GM12878 (cell line): ENCODE data around the gene MED13L. TPM values are rescaled to one million over a fixed set of nuclear protein-coding genes. Genes with fewer than 3 reads are reported as not detected.

Source experiments
- ATAC-seq: fragments of 200-7000 bp; cut with Tn5 transposase; 3 replicates; pipeline ENCODE4 v1.9.1; 2020; ENCODE audit warnings: mild to moderate bottlenecking, moderate library complexity
- BruUV-seq: library from RNA; stranded (reverse); fragments of 400-500 nt; replicated peaks from 2 replicates; lab custom pipeline; 2021; lab: Mats Ljungman, UMichigan
- CTCF ChIA-PET: fragments of 300-600 bp; sonication (Branson Sonifier 250); formaldehyde crosslinking; extraction: SDS; loops from one replicate; lab custom pipeline; 2021; ENCODE audit warnings: inconsistent platforms; lab: Yijun Ruan, JAX
- POLR2A ChIA-PET: fragments of 350-600 bp; formaldehyde crosslinking; extraction: SDS; loops from one replicate; lab custom pipeline; 2021; ENCODE audit warnings: inconsistent platforms; lab: Charles Lee
- RAD21 ChIA-PET: fragments of 300-600 bp; sonication (Branson Sonifier 250); formaldehyde crosslinking; loops from one replicate; lab custom pipeline; 2023; ENCODE audit warnings: antibody characterized with exemption; ENCODE audit not compliant: unreplicated experiment; lab: Charles Lee
- SMC1A ChIA-PET: fragments of 300-600 bp; sonication (Branson Sonifier 250); formaldehyde crosslinking; loops from one replicate; lab custom pipeline; 2023; ENCODE audit not compliant: unreplicated experiment, uncharacterized antibody; lab: Charles Lee
- DNase-seq: peaks from one replicate; pipeline ENCODE4 v3.0.0-alpha.2; 2011; ENCODE audit warnings: low read depth, low spot score
- FAIRE-seq: peaks from 3 replicates; lab custom pipeline; 2011; peaks lifted over from hg19 to GRCh38; lab: Jason Lieb, UNC
- H2AFZ ChIP-seq: 2 replicates; pipeline ENCODE4 v1.6.0; 2011; ENCODE audit warnings: low read depth, low read length, control low read depth; ENCODE audit not compliant: control insufficient read depth
- H3K27ac ChIP-seq: 2 replicates; pipeline ENCODE4 v1.5.1; 2011; ENCODE audit warnings: control low read depth; ENCODE audit not compliant: control insufficient read depth, insufficient read depth
- H3K27me3 ChIP-seq, 2 experiments: replicated peaks in 1 of 2; 2 replicates each; pipeline versions ENCODE4 v1.6.0 to v1.6.1; 2011; ENCODE audit warnings: low read length in 1 of 2; ENCODE audit not compliant: control insufficient read depth in 2 of 2, insufficient read depth in 2 of 2
- H3K36me3 ChIP-seq, 2 experiments: 2 replicates each; pipeline ENCODE4 v1.5.1; 2011; ENCODE audit warnings: low read length in 1 of 2; ENCODE audit not compliant: control insufficient read depth in 2 of 2, insufficient read depth in 2 of 2
- H3K4me1 ChIP-seq: 2 replicates; pipeline ENCODE4 v1.6.1; 2011; ENCODE audit warnings: mild to moderate bottlenecking, low read length, moderate library complexity, mixed read lengths; ENCODE audit not compliant: control insufficient read depth, insufficient read depth
- H3K4me2 ChIP-seq: 2 replicates; pipeline ENCODE4 v1.6.0; 2011; ENCODE audit warnings: control low read depth; ENCODE audit not compliant: control insufficient read depth, insufficient read depth
- H3K4me3 ChIP-seq: fragments of 200-600 bp; sonication (generic); 2 replicates; pipeline ENCODE4 v1.5.1; 2016
- H3K79me2 ChIP-seq: 2 replicates; pipeline ENCODE4 v1.6.0; 2011; ENCODE audit warnings: low read length; ENCODE audit not compliant: control insufficient read depth, insufficient read depth
- H3K9ac ChIP-seq: 2 replicates; pipeline ENCODE4 v1.8.0; 2011; ENCODE audit warnings: low read length, control low read depth, mixed read lengths; ENCODE audit not compliant: control insufficient read depth, insufficient read depth
- H3K9me3 ChIP-seq: replicated peaks from 3 replicates; pipeline ENCODE4 v1.5.1; 2011; ENCODE audit warnings: mild to moderate bottlenecking, low read length; ENCODE audit not compliant: control insufficient read depth, insufficient read depth
- H4K20me1 ChIP-seq: 2 replicates; pipeline ENCODE4 v1.6.0; 2011; ENCODE audit not compliant: control insufficient read depth, insufficient read depth
- FOS ChIP-seq: IDR thresholded peaks from 3 replicates; pipeline ENCODE4 v1.6.1; 2011; ENCODE audit warnings: borderline replicate concordance; ENCODE audit not compliant: insufficient read length; ENCODE audit errors: extremely low read depth
- FOXM1 ChIP-seq: IDR thresholded peaks from 2 replicates; pipeline ENCODE4 v1.6.1; 2012; ENCODE audit warnings: low read depth, mild to moderate bottlenecking, inconsistent platforms, low read length, moderate library complexity
- HSF1 ChIP-seq: fragments of 150-350 bp; IDR thresholded peaks from 2 replicates; pipeline ENCODE4 v1.6.1; 2014; ENCODE audit warnings: mild to moderate bottlenecking, low read depth, low read length
- JUNB ChIP-seq: IDR thresholded peaks from 2 replicates; pipeline ENCODE4 v1.6.1; 2016; ENCODE audit warnings: antibody characterized with exemption, mild to moderate bottlenecking
- KDM1A ChIP-seq: fragments of 200-600 bp; sonication (generic); IDR thresholded peaks from 2 replicates; pipeline ENCODE4 v1.6.1; 2016; ENCODE audit warnings: borderline replicate concordance
- POLR2AphosphoS5 ChIP-seq: IDR thresholded peaks from 2 replicates; pipeline ENCODE4 v1.6.1; 2011; ENCODE audit warnings: mild to moderate bottlenecking, low read length, inconsistent platforms
- POU2F2 ChIP-seq: IDR thresholded peaks from 3 replicates; pipeline ENCODE4 v1.6.1; 2011; ENCODE audit warnings: low read depth, mild to moderate bottlenecking, low read length, borderline replicate concordance
- RUNX3 ChIP-seq: IDR thresholded peaks from 2 replicates; pipeline ENCODE4 v1.6.1; 2012; ENCODE audit warnings: low read length, inconsistent platforms
- TAF1 ChIP-seq: IDR thresholded peaks from 2 replicates; pipeline ENCODE4 v1.6.1; 2011; ENCODE audit warnings: mild to moderate bottlenecking, low read depth, low read length, borderline replicate concordance
- ZNF592 ChIP-seq: fragments of 450-650 bp; IDR thresholded peaks from 2 replicates; pipeline ENCODE4 v1.6.1; 2017; ENCODE audit warnings: mild to moderate bottlenecking, moderate library complexity
- WGBS: methylation state at CpG from one replicate; pipeline ENCODE4 v1.1.6; 2016; ENCODE audit warnings: low lambda C conversion rate; ENCODE audit not compliant: insufficient replicate concordance, insufficient coverage; ENCODE audit errors: missing lambda C conversion rate; 5-methylcytosine and 5-hydroxymethylcytosine counted together
- in situ Hi-C: fragments of 300-500 bp; cut with MboI; formaldehyde crosslinking; loops from 9 replicates; pipeline ENCODE4 v1.14.3; 2018; ENCODE audit warnings: mixed read lengths
- intact Hi-C: fragments of 100-400 bp; cut with micrococcal nuclease; formaldehyde crosslinking; loops from one replicate; pipeline ENCODE4 v1.14.2; 2022; ENCODE audit not compliant: unreplicated experiment
- polyA plus RNA-seq, 11 experiments: library from polyadenylated mRNA; depleted of rRNA in 4 of 11; unstranded in 6 of 11; stranded (reverse) in 5 of 11; fragments of >200 nt; fragmentation: Nextera tagmentation in 4 of 11; fragmentation: Illumina TruSeq in 1 of 11; extraction: Ambion mirVana in 4 of 11; extraction: Trizol in 1 of 11; gene quantifications; 1 replicate in 1 of 11; 2 replicates in 10 of 11; pipeline versions ENCODE4 v1.2.1 to v1.2.3, GENCODE V29; 2011 to 2016; ENCODE audit warnings: inconsistent platforms in 2 of 11, missing spikeins in 2 of 11, low read depth in 1 of 11
- total RNA-seq, 4 experiments: library from RNA; depleted of rRNA in 3 of 4; stranded (reverse); fragments of >200 nt in 3 of 4; fragmentation: Illumina TruSeq in 1 of 4; extraction: Trizol in 1 of 4; gene quantifications; 2 replicates each; pipeline versions ENCODE4 v1.2.1 to v1.2.3, GENCODE V29; 2013 to 2021
- TF ChIP-seq, protein P1 (sequence below): fragments of 450-650 bp; formaldehyde crosslinking; IDR thresholded peaks from 2 replicates; pipeline ENCODE4 v1.4.0; 2022; ENCODE audit warnings: mild to moderate bottlenecking, moderate library complexity

MED13L gene
- total and polyA plus RNA-seq, 10 of the 15 experiments (the other 5 are each of a cell fraction or from before 2014, with no cell fraction given) = 3.7 to 30.1 (median 9.1) TPM

DNA sequence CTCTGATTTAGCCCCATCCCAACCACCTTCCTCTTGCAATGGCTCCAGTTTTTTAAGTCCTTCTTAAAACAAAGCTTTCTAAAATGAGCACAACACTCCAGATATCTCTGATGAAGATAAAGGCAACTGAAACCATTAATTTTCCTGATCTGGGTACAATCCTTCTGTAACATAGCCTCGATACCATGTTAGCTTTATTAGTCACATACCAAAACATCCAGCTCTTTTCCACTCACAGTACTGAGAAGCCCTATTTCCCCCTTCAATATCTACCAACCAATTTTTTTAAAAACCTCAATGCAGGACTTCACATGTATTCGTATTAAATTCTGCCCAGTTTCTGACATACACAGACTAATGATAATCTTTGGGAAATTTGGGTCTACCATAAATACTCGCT lies 105.9 kb downstream of the MED13L start (continued):
- TF ChIP-seq, protein P1, sequence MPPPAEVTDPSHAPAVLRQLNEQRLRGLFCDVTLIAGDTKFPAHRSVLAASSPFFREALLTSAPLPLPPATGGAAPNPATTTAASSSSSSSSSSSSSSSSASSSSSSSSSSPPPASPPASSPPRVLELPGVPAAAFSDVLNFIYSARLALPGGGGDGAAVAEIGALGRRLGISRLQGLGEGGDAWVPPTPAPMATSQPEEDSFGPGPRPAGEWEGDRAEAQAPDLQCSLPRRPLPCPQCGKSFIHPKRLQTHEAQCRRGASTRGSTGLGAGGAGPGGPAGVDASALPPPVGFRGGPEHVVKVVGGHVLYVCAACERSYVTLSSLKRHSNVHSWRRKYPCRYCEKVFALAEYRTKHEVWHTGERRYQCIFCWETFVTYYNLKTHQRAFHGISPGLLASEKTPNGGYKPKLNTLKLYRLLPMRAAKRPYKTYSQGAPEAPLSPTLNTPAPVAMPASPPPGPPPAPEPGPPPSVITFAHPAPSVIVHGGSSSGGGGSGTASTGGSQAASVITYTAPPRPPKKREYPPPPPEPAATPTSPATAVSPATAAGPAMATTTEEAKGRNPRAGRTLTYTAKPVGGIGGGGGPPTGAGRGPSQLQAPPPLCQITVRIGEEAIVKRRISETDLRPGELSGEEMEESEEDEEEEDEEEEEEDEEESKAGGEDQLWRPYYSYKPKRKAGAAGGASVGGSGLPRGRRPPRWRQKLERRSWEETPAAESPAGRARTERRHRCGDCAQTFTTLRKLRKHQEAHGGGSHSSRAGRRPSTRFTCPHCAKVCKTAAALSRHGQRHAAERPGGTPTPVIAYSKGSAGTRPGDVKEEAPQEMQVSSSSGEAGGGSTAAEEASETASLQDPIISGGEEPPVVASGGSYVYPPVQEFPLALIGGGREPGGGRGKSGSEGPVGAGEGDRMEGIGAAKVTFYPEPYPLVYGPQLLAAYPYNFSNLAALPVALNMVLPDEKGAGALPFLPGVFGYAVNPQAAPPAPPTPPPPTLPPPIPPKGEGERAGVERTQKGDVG (CRISPR knock-in tag) = no peak
- TF ChIP-seq TAF1 = no peak
- no peak for TF ChIP-seq HSF1

GRCh38 chr12:116169071-116169470 lies 108.4 kb downstream of the MED13L start:
- CTCF ChIA-PET = interaction anchor here (0.9 to 1.1 kb wide), 3 partner anchors 25 to 167 kb away, joined by 3 read pairs; no protein-coding TSS in a partner anchor
- Histone ChIP-seq H2AFZ (no peak overlapping the region), H3K4me1 (no peaks in the 10 kb centered on the region), H3K79me2 (peaks cover 6% of the 10 kb centered on the region; the same call in 1 of the 2 replicates), H3K27me3 (no peaks in the 10 kb centered on the region), H3K9ac (no peak overlapping the region), H3K36me3 (no peaks in the 10 kb centered on the region), H3K4me2 (no peak overlapping the region)
- DNase-seq (no peak), FAIRE-seq (no peak)
- WGBS = 100% methylated on average over 1 of the region's 1 CpG
- SMC1A ChIA-PET = interaction anchor here (1.2 kb wide), 1 partner anchor 13 kb away, joined by 4 read pairs; no protein-coding TSS in a partner anchor
- in situ Hi-C loops = no loop called here
- no TSS peak for BruUV-seq
- POLR2A ChIA-PET = no interaction called here
- intact Hi-C loops = no loop called here
- TF ChIP-seq RUNX3 (no peak), POLR2AphosphoS5 (no peak), JUNB (no peak), ZNF592 (no peak), POU2F2 (no peak), FOS (no peak), KDM1A (no peak), FOXM1 (no peak)
- TF ChIP-seq, all 136 proteins: peak for 0
- Histone ChIP-seq H3K4me3 (no peak overlapping the region), H3K9me3 (no peaks in the 10 kb centered on the region; the same call in 2 of the 3 replicates), H3K27ac (no peak overlapping the region), H4K20me1 (no peaks in the 10 kb centered on the region)
- no peak for ATAC-seq
- RAD21 ChIA-PET = no interaction called here
